ENCODE measurements around the gene ADAMTS17. TPM values are rescaled to one million over a fixed set of nuclear protein-coding genes. Genes with fewer than 3 reads are reported as not detected.

Gene ADAMTS17
- total and polyA plus RNA-seq, 2 experiments from 2014 or later = 3.7 to 4.4 TPM

- no peak overlapping the region for H3K4me3 ChIP-seq
- DNase-seq (ENCODE audit: low spot score) = no peak
- no peaks in the 10 kb centered on the region for H4K20me1 ChIP-seq (ENCODE audit: insufficient read depth, poor library complexity, severe bottlenecking)
- no peaks in the 10 kb centered on the region for H3K36me3 ChIP-seq (replicated peaks; ENCODE audit: insufficient read depth, low read depth)
- H3K9me3 ChIP-seq (ENCODE audit: low read depth) = no peaks in the 10 kb centered on the region
- H3K4me1 ChIP-seq (ENCODE audit: insufficient read depth) = no peaks in the 10 kb centered on the region
- 85% methylated on average over 5 of the region's 5 CpGs for WGBS (ENCODE audit: low lambda C conversion rate, missing lambda C conversion rate)
- H3K27me3 ChIP-seq = no peaks in the 10 kb centered on the region
- H3K27ac ChIP-seq = no peak overlapping the region
- H3K79me2 ChIP-seq = no peaks in the 10 kb centered on the region
- H2AFZ ChIP-seq = no peak overlapping the region
- no peak overlapping the region for H3K4me2 ChIP-seq
- H3K9me2 ChIP-seq (replicated peaks; ENCODE audit: insufficient read depth) = no peaks in the 10 kb centered on the region
- TF ChIP-seq EZH2 (IDR thresholded peaks at IDR 0.05; ENCODE audit: borderline replicate concordance) = no peak
- TF ChIP-seq CTCF (IDR thresholded peaks at IDR 0.05; ENCODE audit: poor library complexity) = no peak
- no peak for TF ChIP-seq EZH2phosphoT487 (IDR thresholded peaks at IDR 0.05; ENCODE audit: low read depth, severe bottlenecking, unreplicated experiment)
These were observed 308.5 kb downstream of the ADAMTS17 start for GRCh38 chr15:100033140-100033857.

- no peak for DNase-seq (ENCODE audit: low spot score)
- 83% methylated on average over 10 of the region's 10 CpGs for WGBS (ENCODE audit: low lambda C conversion rate, missing lambda C conversion rate)
- no peaks in the 10 kb centered on the region for H3K4me1 ChIP-seq (ENCODE audit: insufficient read depth)
- no peak overlapping the region for H2AFZ ChIP-seq
- no peaks in the 10 kb centered on the region for H3K27me3 ChIP-seq
- no peaks in the 10 kb centered on the region for H3K36me3 ChIP-seq (replicated peaks; ENCODE audit: insufficient read depth, low read depth)
- no peak overlapping the region for H3K27ac ChIP-seq
- peaks cover 3% of the 10 kb centered on the region for H3K9me3 ChIP-seq (ENCODE audit: low read depth)
- H3K9me2 ChIP-seq (replicated peaks; ENCODE audit: insufficient read depth) = no peaks in the 10 kb centered on the region
- TF ChIP-seq EZH2 (IDR thresholded peaks at IDR 0.05; ENCODE audit: borderline replicate concordance) = no peak
- no peak for TF ChIP-seq CTCF (IDR thresholded peaks at IDR 0.05; ENCODE audit: poor library complexity)
- TF ChIP-seq EZH2phosphoT487 (IDR thresholded peaks at IDR 0.05; ENCODE audit: low read depth, severe bottlenecking, unreplicated experiment) = no peak
- no peaks in the 10 kb centered on the region for H3K79me2 ChIP-seq
- H3K4me3 ChIP-seq = no peak overlapping the region
- no peaks in the 10 kb centered on the region for H4K20me1 ChIP-seq (ENCODE audit: insufficient read depth, poor library complexity, severe bottlenecking)
- no peak overlapping the region for H3K4me2 ChIP-seq
These were observed 309.3 kb downstream of the ADAMTS17 start for GRCh38 chr15:100032358-100033085.

DNA sequence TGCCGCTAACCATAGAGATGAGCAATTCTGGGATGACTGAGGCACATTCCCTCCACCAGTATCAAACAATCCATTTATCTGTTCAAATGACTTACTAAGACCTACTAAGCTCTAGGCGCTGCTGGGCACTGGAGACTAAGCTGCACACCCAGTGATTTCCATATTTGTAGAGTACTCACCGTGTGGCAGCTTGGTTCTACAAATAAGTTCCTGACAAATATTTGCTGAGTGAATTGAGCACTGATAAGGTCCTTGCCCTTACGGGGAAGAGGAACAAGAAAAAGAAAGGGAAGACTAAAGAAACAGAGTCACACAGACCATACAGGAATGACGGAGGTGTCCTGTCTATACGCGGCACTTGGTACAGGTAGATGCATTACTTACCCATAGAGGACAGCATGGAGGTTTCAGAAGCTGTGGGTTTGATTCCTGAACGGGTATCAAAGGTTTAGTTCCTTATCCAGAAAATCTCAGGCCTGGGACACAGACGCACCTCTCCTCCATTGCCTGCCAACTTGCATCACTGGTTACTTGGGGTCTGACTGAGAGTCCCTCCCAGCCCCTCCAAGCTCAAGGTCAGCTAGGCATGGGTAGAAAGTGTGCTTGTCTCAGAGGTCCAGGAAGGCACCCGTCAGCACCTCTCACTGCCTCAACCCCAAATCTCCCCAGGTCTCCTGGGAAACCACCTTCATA is 310.0 kb downstream of the ADAMTS17 start:
- Histone ChIP-seq H3K27me3 (no peaks in the 10 kb centered on the region), H3K9me2 (replicated peaks; ENCODE audit: insufficient read depth) (no peaks in the 10 kb centered on the region), H3K36me3 (replicated peaks; ENCODE audit: insufficient read depth, low read depth) (no peaks in the 10 kb centered on the region), H3K4me1 (ENCODE audit: insufficient read depth) (no peaks in the 10 kb centered on the region), H2AFZ (no peak overlapping the region), H3K79me2 (no peaks in the 10 kb centered on the region), H3K9me3 (ENCODE audit: low read depth) (peaks cover 6% of the 10 kb centered on the region), H4K20me1 (ENCODE audit: insufficient read depth, poor library complexity, severe bottlenecking) (no peaks in the 10 kb centered on the region), H3K4me2 (no peak overlapping the region), H3K4me3 (no peak overlapping the region), H3K27ac (no peak overlapping the region)
- WGBS (ENCODE audit: low lambda C conversion rate, missing lambda C conversion rate) = 71% methylated on average over 10 of the region's 10 CpGs
- TF ChIP-seq CTCF (IDR thresholded peaks at IDR 0.05; ENCODE audit: poor library complexity) (no peak), EZH2 (IDR thresholded peaks at IDR 0.05; ENCODE audit: borderline replicate concordance) (no peak), EZH2phosphoT487 (IDR thresholded peaks at IDR 0.05; ENCODE audit: low read depth, severe bottlenecking, unreplicated experiment) (no peak)
- no peak for DNase-seq (ENCODE audit: low spot score)

Measured in hepatocyte (in vitro differentiated cells).